HepG2 (cell line): Measurements from ENCODE around the gene APOL4. TPM values are rescaled to one million over a fixed set of nuclear protein-coding genes. Genes with fewer than 3 reads are reported as not detected.
A peak's percentile ranks its signal among the peaks of the same experiment; 100 is the strongest.

ENCODE experiments used
- ARID3A ChIP-seq: IDR thresholded peaks from 2 replicates; pipeline ENCODE4 v1.6.1; 2012; ENCODE audit warnings: low read depth, low read length, improper control_type of control experiment
- ATF2 ChIP-seq: sonication (generic); formaldehyde crosslinking; IDR thresholded peaks from 2 replicates; pipeline ENCODE4 v1.4.0; 2020; ENCODE audit warnings: missing genetic modification reagents
- GATAD2A ChIP-seq: IDR thresholded peaks from 2 replicates; pipeline ENCODE4 v1.6.1; 2016
- HMG20B ChIP-seq: conservative IDR thresholded peaks from 2 replicates; pipeline ENCODE4 v1.6.1; 2016; ENCODE audit warnings: missing genetic modification reagents, missing compliant biosample characterization
- HNRNPLL ChIP-seq: fragments of 200-400 bp; formaldehyde crosslinking; IDR thresholded peaks from 2 replicates; pipeline ENCODE4 v1.6.1; 2017; ENCODE audit warnings: mild to moderate bottlenecking, low read depth, low read length; ENCODE audit not compliant: poor library complexity, severe bottlenecking
- HOXA3 ChIP-seq: sonication (generic); formaldehyde crosslinking; IDR thresholded peaks from 2 replicates; pipeline ENCODE4 v1.5.0; 2020; ENCODE audit warnings: missing genetic modification reagents
- IRF2 ChIP-seq: IDR thresholded peaks from 2 replicates; pipeline ENCODE4 v1.6.1; 2018; ENCODE audit warnings: missing genetic modification reagents, missing compliant biosample characterization
- MIXL1 ChIP-seq: IDR thresholded peaks from 2 replicates; pipeline ENCODE4 v1.6.1; 2016
- PREB ChIP-seq: sonication (generic); formaldehyde crosslinking; IDR thresholded peaks from 2 replicates; pipeline ENCODE4 v1.4.0; 2020; ENCODE audit warnings: missing genetic modification reagents
- SAP130 ChIP-seq: IDR thresholded peaks from 2 replicates; pipeline ENCODE4 v1.6.1; 2016; ENCODE audit warnings: low read depth
- TBX2 ChIP-seq: sonication (generic); formaldehyde crosslinking; IDR thresholded peaks from 2 replicates; pipeline ENCODE4 v1.5.0; 2020; ENCODE audit warnings: missing genetic modification reagents, mild to moderate bottlenecking, borderline replicate concordance
- TCF7L2 ChIP-seq: IDR thresholded peaks from 2 replicates; pipeline ENCODE4 v1.6.1; 2011; ENCODE audit warnings: mild to moderate bottlenecking, low read depth, low read length, moderate library complexity
- U2AF1 ChIP-seq: fragments of 200-400 bp; formaldehyde crosslinking; optimal IDR thresholded peaks from 2 replicates; pipeline ENCODE3; 2017; ENCODE audit warnings: mild to moderate bottlenecking, low read depth, low read length
- ZBTB33 ChIP-seq: sonication (generic); formaldehyde crosslinking; IDR thresholded peaks from 2 replicates; pipeline ENCODE4 v1.4.0; 2020; ENCODE audit warnings: missing genetic modification reagents
- ZBTB39 ChIP-seq: sonication (generic); formaldehyde crosslinking; IDR thresholded peaks from 2 replicates; pipeline ENCODE4 v1.5.0; 2020; ENCODE audit warnings: missing genetic modification reagents
- ZNF253 ChIP-seq: sonication (generic); formaldehyde crosslinking; IDR thresholded peaks from 2 replicates; pipeline ENCODE4 v1.8.0; 2022; ENCODE audit warnings: mild to moderate bottlenecking, missing genetic modification reagents, borderline replicate concordance
- ZNF343 ChIP-seq: sonication (generic); formaldehyde crosslinking; IDR thresholded peaks from 2 replicates; pipeline ENCODE4 v1.4.0; 2020; ENCODE audit warnings: mild to moderate bottlenecking, missing genetic modification reagents
- ZNF367 ChIP-seq: sonication (generic); formaldehyde crosslinking; IDR thresholded peaks from 2 replicates; pipeline ENCODE4 v1.4.0; 2020; ENCODE audit warnings: missing genetic modification reagents, borderline replicate concordance
- ZNF777 ChIP-seq: sonication (generic); formaldehyde crosslinking; IDR thresholded peaks from 2 replicates; pipeline ENCODE4 v1.4.0; 2020; ENCODE audit warnings: missing genetic modification reagents
- ZNF883 ChIP-seq: sonication (generic); formaldehyde crosslinking; IDR thresholded peaks from 2 replicates; pipeline ENCODE4 v1.5.1; 2020; ENCODE audit warnings: mild to moderate bottlenecking, missing genetic modification reagents; ENCODE audit errors: not compliant biosample characterization
- ZSCAN25 ChIP-seq: sonication (generic); formaldehyde crosslinking; IDR thresholded peaks from 2 replicates; pipeline ENCODE4 v1.8.0; 2022; ENCODE audit warnings: mild to moderate bottlenecking, missing genetic modification reagents
- polyA plus RNA-seq, 8 experiments: library from polyadenylated mRNA; depleted of rRNA in 3 of 8; stranded (reverse) in 7 of 8; unstranded in 1 of 8; fragments of >200 nt; fragmentation: Illumina TruSeq in 4 of 8; extraction: Trizol in 4 of 8; gene quantifications; 2 replicates each; pipeline versions ENCODE4 v1.2.1 to v1.2.3, GENCODE V29; 2011 to 2016; ENCODE audit warnings: low read depth in 4 of 8, missing spikeins in 1 of 8, mixed read lengths in 1 of 8; ENCODE audit not compliant: insufficient read depth in 1 of 8
- total RNA-seq, 5 experiments: library from RNA; depleted of rRNA; stranded (reverse); fragments of >200 nt; fragmentation: Illumina TruSeq; extraction: Trizol; gene quantifications; 2 replicates each; pipeline ENCODE4 v1.2.3, GENCODE V29; 2016; ENCODE audit warnings: low read depth in 1 of 5

APOL4 gene
- total and polyA plus RNA-seq, 2 of the 13 experiments (the other 11 are each of a cell fraction or from before 2014, with no cell fraction given) = 0.77 to 2.8 TPM

- peak; percentile 34 for TF ChIP-seq ZNF883
- 0 out of 2 replicates have a peak, but pooled peaks have one; percentile 23 for TF ChIP-seq ZSCAN25 (CRISPR knock-in tag)
- TF ChIP-seq PREB (CRISPR knock-in tag) = no peak
- peak; percentile 60 for TF ChIP-seq SAP130 (CRISPR knock-in tag)
- TF ChIP-seq ZNF367 = no peak
- TF ChIP-seq HMG20B (CRISPR knock-in tag) = 0 out of 2 replicates have a peak, but pooled peaks have one; percentile 27
- no peak for TF ChIP-seq HOXA3
- TF ChIP-seq ZNF343 = no peak
- TF ChIP-seq ZBTB33 (CRISPR knock-in tag) = no peak
- no peak for TF ChIP-seq MIXL1
- TF ChIP-seq GATAD2A (CRISPR knock-in tag) = no peak; the same call in 1 of the 2 replicates
- peak; percentile 31 for TF ChIP-seq HNRNPLL
- TF ChIP-seq U2AF1 = no peak
- no peak for TF ChIP-seq ARID3A
- no peak for TF ChIP-seq ZBTB39 (CRISPR knock-in tag)
- peak; percentile 94 for TF ChIP-seq IRF2
- TF ChIP-seq ZNF253 (CRISPR knock-in tag) = no peak
- no peak for TF ChIP-seq TCF7L2
- no peak for TF ChIP-seq ATF2
- TF ChIP-seq ZNF777 (CRISPR knock-in tag) = no peak
- TF ChIP-seq TBX2 = no peak; the same call in 1 of the 2 replicates
Observed at GRCh38 chr22:36156515-36157419, 44.8 kb downstream of the APOL4 start (continued).
